SK-MEL-5 (cell line): ENCODE measurements around the gene PADI2. TPM values are rescaled to one million over a fixed set of nuclear protein-coding genes. Genes with fewer than 3 reads are reported as not detected.

Experiments
- DNase-seq: peaks from one replicate; pipeline ENCODE4 v3.0.0-alpha.2; 2016; ENCODE audit warnings: low read depth, low spot score
- in situ Hi-C: cut with HindIII; loops from 2 replicates; pipeline ENCODE4 v1.10.0; 2016; ENCODE audit warnings: low sequenced_read_pairs, high pct_unique_total_duplicates, low pct_unique_long_range_greater_than_20kb
- total RNA-seq: library from RNA; depleted of rRNA; stranded (reverse); fragments of >200 nt; shearing (Covaris generic); gene quantifications from 2 replicates; pipeline ENCODE4 v1.2.3, GENCODE V29; 2014; rRNA removed

The PADI2 gene
- total RNA-seq, 1 experiment from 2014 or later, result 2.4 TPM

DNA sequence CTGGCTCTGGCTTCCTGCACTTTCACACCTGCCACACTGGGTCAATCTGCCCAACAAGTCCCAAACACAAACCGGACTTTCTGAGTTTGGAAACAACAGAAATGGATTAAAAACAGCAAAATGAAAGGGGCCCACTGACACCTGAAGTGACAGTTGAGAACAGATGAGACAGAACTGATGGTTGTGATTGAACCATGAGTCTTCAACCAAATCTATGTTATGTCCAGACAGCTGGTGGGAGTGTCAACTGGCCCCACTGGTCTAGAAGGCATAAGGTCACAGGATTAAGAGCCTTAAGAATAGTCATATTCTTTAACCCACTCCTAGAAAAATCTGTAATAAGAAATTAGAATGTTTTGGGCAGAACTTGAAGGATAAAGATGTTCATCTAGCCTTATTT lies 94.5 kb downstream of the PADI2 start:
- in situ Hi-C loops, result no loop called here
- no peak for DNase-seq

DNA sequence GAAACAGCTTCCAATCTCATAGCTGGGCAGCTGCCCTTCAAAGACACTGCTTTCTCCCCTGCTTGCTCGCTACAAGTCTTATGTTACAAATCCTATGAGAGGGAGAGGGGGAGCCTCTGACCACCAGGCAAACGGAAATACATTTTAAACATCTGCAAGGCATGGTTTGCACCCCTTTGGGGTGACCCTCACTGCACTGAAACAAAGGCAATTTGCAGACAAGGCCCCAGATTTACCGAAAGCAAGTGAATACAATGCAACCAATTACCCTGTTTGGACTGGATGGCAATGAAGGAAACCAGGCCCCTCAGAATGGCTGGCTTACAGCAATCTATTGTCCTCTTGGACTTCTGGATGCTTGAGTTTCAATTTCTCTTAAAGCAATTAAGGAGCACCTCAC lies 95.7 kb downstream of the PADI2 start:
- in situ Hi-C loops, result no loop called here
- DNase-seq, result no peak

DNA sequence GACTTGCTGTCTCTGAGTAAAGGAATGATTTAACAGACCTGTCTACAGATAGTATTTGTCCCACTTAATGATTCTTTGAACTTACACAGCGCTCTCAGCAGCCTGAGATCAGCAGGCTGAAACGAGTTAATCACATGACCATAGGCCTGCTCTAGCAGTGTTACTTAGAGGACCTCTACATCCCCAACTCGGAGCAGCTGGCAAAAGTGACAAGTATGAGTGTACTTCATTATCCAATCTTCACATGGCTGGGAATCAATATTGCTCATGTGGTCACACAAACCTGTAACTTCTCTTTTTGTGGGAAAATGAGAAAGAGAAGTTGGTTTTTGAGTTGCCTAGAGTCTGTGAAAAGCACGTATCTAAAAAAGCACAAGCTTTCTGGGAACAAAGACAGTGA lies 96.1 kb downstream of the PADI2 start:
- no peak for DNase-seq
- in situ Hi-C loops, result no loop called here

DNA sequence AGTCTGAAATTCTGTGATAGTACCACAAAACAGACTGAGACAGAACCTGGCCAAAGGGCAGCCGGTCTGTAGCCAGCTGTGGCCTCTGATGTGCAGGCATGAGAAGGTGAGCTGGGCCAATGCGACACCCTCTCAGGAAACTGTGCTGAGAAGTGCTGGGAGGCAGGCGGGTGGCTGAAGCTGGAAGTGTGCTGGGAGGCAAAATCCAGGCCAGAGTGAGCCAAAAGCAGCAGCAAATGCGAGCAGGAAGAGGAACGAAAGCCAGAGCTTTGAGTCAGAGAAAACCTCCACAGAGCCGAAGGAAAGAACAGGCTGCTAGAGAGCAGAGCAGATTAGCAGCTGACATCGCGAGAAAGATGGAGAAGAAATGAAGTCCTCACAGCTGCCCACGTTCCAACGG lies 97.4 kb downstream of the PADI2 start:
- in situ Hi-C loops, result no loop called here
- no peak for DNase-seq

DNA sequence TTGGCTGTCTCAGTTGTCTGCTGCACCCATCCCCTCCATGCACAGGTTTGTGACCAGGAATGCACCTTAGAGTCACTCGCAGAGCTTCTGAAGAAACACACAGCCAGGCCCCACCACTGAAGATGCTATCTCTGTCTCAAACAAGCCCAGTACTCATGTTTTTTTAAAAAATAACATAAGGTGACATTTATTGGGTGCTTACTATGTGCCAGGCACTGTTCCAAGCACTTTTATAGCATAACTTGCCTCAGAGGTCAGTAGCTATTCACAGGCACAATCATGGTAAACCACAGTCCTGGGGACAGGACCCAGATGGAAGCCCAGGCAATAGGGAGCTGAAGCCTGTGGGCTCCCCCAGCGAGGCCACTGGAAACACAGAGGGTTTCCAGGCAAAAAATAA lies 98.7 kb downstream of the PADI2 start:
- no peak for DNase-seq
- in situ Hi-C loops, result no loop called here

DNA sequence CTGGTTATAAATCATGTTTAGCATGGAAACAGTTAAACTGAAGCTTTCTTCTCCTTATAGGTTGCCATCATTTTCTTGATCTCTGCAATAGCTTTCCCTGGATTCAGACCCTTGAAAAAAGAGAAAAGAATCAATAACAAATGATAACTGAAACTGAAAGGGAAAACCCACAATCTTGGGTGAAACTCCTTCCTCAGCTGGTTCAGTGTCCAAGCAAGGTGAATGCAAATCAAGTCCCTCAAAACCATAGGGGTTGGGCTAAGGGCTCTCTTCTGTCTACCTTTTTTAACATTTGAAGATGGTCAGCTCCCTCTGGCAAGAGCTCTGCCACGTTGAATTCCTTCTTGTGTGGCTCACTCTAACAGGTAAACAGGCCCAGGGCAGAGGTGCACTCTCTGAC lies 100.4 kb downstream of the PADI2 start:
- in situ Hi-C loops, result no loop called here
- DNase-seq, result no peak

DNA sequence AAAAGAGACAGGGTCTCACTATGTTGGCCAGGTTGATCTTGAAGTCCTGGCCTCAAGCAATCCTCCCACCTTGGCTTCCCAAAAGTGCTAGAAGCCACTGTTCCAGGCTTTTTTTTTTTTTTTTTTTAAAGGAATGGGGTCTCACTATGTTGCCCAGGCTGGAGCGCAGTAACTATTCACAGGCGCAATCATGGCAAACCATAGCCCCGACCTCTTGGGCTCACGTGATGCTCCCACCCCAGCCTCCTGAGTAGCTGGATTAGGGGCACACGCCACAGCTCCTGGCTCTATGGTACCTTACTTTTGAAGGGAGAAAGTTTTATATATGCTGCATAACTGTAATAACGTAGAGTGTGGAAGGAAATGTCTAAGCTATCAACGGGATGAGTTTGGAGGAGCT lies 101.8 kb downstream of the PADI2 start:
- in situ Hi-C loops, result no loop called here
- no peak for DNase-seq

Other genes starting within 250 kb of the PADI2 start
- under 0.01 TPM in 1 of 2 replicates, not detected in the other for gene RNU1-2, start 223.5 kb downstream of the PADI2 start, total RNA-seq
- gene CROCC, start 197.5 kb downstream of the PADI2 start, total RNA-seq, result 11.8 and 15.6 TPM in 2 replicates
- gene MFAP2, start 138.8 kb downstream of the PADI2 start, total RNA-seq, result 0.40 and 1.4 TPM in 2 replicates
- gene ATP13A2, start 107.5 kb downstream of the PADI2 start, total RNA-seq, result 46.7 and 46.9 TPM in 2 replicates
- 341 and 356 TPM in 2 replicates for gene SDHB, start 65.4 kb downstream of the PADI2 start, total RNA-seq
- 0.35 TPM in 1 of 2 replicates, not detected in the other for gene PADI1, start 85.7 kb upstream of the PADI2 start, total RNA-seq
- gene PADI3, start 129.6 kb upstream of the PADI2 start, total RNA-seq, result 0.19 and 0.21 TPM in 2 replicates
- not detected in 2 replicates for gene PADI4, start 188.7 kb upstream of the PADI2 start, total RNA-seq